Vagina (tissue), 2 donors: ENCODE data around the gene IDS. TPM values are rescaled to one million over a fixed set of nuclear protein-coding genes. Genes with fewer than 3 reads are reported as not detected.
"Not testable (repeated sequence)": the region's sequence is repeated elsewhere in the genome, so short reads cannot be mapped to it uniquely, and the experiment has no call there.

Source experiments
- DNase-seq, 2 donors: peaks; one replicate each; pipeline ENCODE4 v3.0.0-alpha.2; 2017; ENCODE audit errors: extremely low spot score in 2 of 2
- H3K27ac ChIP-seq: fragments of 200-600 bp; sonication (generic); one replicate; pipeline ENCODE4 v1.5.1; 2019
- H3K27me3 ChIP-seq: fragments of 200-600 bp; sonication (generic); one replicate; pipeline ENCODE4 v1.5.1; 2019
- H3K36me3 ChIP-seq, 2 donors: fragments of 200-600 bp; sonication (generic); one replicate each; pipeline ENCODE4 v1.5.1; 2017 to 2019
- H3K4me1 ChIP-seq: fragments of 200-600 bp; sonication (generic); one replicate; pipeline ENCODE4 v1.5.1; 2019
- H3K4me3 ChIP-seq, 2 donors: fragments of 200-600 bp; sonication (generic); 1 replicate in 1 of 2; 2 replicates in 1 of 2; pipeline ENCODE4 v1.5.1; 2016 to 2019
- H3K9me3 ChIP-seq: fragments of 200-600 bp; sonication (generic); one replicate; pipeline ENCODE4 v1.5.1; 2019
- CTCF ChIP-seq, 3 experiments: fragments of 450-650 bp in 2 of 3; fragments of 200-600 bp in 1 of 3; sonication (generic) in 1 of 3; IDR thresholded peaks; one replicate each; pipeline ENCODE4 v1.5.1; 2017 to 2019; ENCODE audit warnings: antibody characterized with exemption in 3 of 3, mild to moderate bottlenecking in 2 of 3, moderate library complexity in 2 of 3
- POLR2A ChIP-seq, 2 donors: fragments of 450-650 bp; IDR thresholded peaks; one replicate each; pipeline ENCODE4 v1.6.1; 2017; ENCODE audit warnings: antibody characterized with exemption in 2 of 2, mild to moderate bottlenecking in 2 of 2, moderate library complexity in 2 of 2
- POLR2AphosphoS5 ChIP-seq, 2 donors: sonication (generic); formaldehyde crosslinking; IDR thresholded peaks; one replicate each; pipeline ENCODE4 v1.9.0; 2017; ENCODE audit warnings: antibody characterized with exemption in 2 of 2, mild to moderate bottlenecking in 2 of 2, low read depth in 1 of 2; ENCODE audit not compliant: insufficient read depth in 1 of 2
- intact Hi-C: fragments of 100-400 bp; cut with DNase I; formaldehyde crosslinking; loops from one replicate; pipeline ENCODE4 v1.15.1; 2023
- total RNA-seq: library from RNA; depleted of rRNA; stranded (reverse); fragments of >200 nt; gene quantifications from one replicate; pipeline ENCODE4 v1.2.3, GENCODE V29; 2016

IDS gene
- total RNA-seq, 1 donor from 2014 or later = 66.0 TPM

- intact Hi-C loops = no loop called here
- no peak for TF ChIP-seq POLR2AphosphoS5 (IDR thresholded peaks at IDR 0.05; ENCODE audit: insufficient read depth in 1 of 2, low read depth in 1 of 2)
- TF ChIP-seq CTCF (IDR thresholded peaks at IDR 0.05) = no peak
- no peak for TF ChIP-seq POLR2A (IDR thresholded peaks at IDR 0.05)
- H3K9me3 ChIP-seq = no peaks in the 10 kb centered on the region
These were observed 16.3 kb upstream of the IDS start for GRCh38 chrX:149521438-149521837.

GRCh38 chrX:149520636-149521277 is 15.7 kb upstream of the IDS start:
- not testable (repeated sequence) for H3K4me1 ChIP-seq

More at GRCh38 chrX:149521438-149521837, 16.3 kb upstream of the IDS start:
- no peak for DNase-seq
- Histone ChIP-seq H3K4me3 (no peak overlapping the region), H3K27ac (no peak overlapping the region), H3K27me3 (no peaks in the 10 kb centered on the region), H3K36me3 (no peaks in the 10 kb centered on the region), H3K4me1 (no peaks in the 10 kb centered on the region)

GRCh38 chrX:149518236-149518635 is 13.1 kb upstream of the IDS start:
- Histone ChIP-seq H3K36me3 (no peaks in the 10 kb centered on the region), H3K27ac (no peak overlapping the region), H3K4me1 (no peaks in the 10 kb centered on the region), H3K4me3 (no peak overlapping the region), H3K27me3 (no peaks in the 10 kb centered on the region), H3K9me3 (no peaks in the 10 kb centered on the region)
- no peak for TF ChIP-seq POLR2AphosphoS5 (IDR thresholded peaks at IDR 0.05; ENCODE audit: insufficient read depth in 1 of 2, low read depth in 1 of 2)
- TF ChIP-seq CTCF (IDR thresholded peaks at IDR 0.05) = no peak
- TF ChIP-seq POLR2A (IDR thresholded peaks at IDR 0.05) = no peak
- intact Hi-C loops = no loop called here
- DNase-seq = no peak

More at GRCh38 chrX:149520636-149521277, 15.7 kb upstream of the IDS start:
- H3K9me3 ChIP-seq, DNase-seq, intact Hi-C loops, H3K4me3 ChIP-seq, H3K27ac ChIP-seq, H3K36me3 ChIP-seq, H3K27me3 ChIP-seq: not testable (repeated sequence)

GRCh38 chrX:149517308-149517707 is 12.2 kb upstream of the IDS start:
- no peak overlapping the region for H3K4me3 ChIP-seq
- no peak overlapping the region for H3K27ac ChIP-seq
- no peak for DNase-seq
- intact Hi-C loops = no loop called here
- H3K4me1 ChIP-seq = no peaks in the 10 kb centered on the region
- H3K27me3 ChIP-seq = no peaks in the 10 kb centered on the region
- no peak for TF ChIP-seq POLR2AphosphoS5 (IDR thresholded peaks at IDR 0.05; ENCODE audit: insufficient read depth in 1 of 2, low read depth in 1 of 2)
- TF ChIP-seq CTCF (IDR thresholded peaks at IDR 0.05) = no peak
- no peak for TF ChIP-seq POLR2A (IDR thresholded peaks at IDR 0.05)
- no peaks in the 10 kb centered on the region for H3K9me3 ChIP-seq
- no peaks in the 10 kb centered on the region for H3K36me3 ChIP-seq

GRCh38 chrX:149516604-149517003 is 11.5 kb upstream of the IDS start:
- Histone ChIP-seq H3K9me3 (no peaks in the 10 kb centered on the region), H3K36me3 (no peaks in the 10 kb centered on the region), H3K27me3 (no peaks in the 10 kb centered on the region), H3K4me1 (no peaks in the 10 kb centered on the region), H3K4me3 (no peak overlapping the region), H3K27ac (no peak overlapping the region)
- TF ChIP-seq POLR2AphosphoS5 (IDR thresholded peaks at IDR 0.05; ENCODE audit: insufficient read depth in 1 of 2, low read depth in 1 of 2) (no peak), CTCF (IDR thresholded peaks at IDR 0.05) (no peak)
- intact Hi-C loops = no loop called here
- no peak for DNase-seq
